HepG2 (cell line): ENCODE measurements around the gene KRT40. TPM values are rescaled to one million over a fixed set of nuclear protein-coding genes. Genes with fewer than 3 reads are reported as not detected.

Experiments
- ARID5B ChIP-seq: IDR thresholded peaks from 2 replicates; pipeline ENCODE4 v1.4.0; 2020; ENCODE audit warnings: mild to moderate bottlenecking, missing genetic modification reagents
- BCL6 ChIP-seq: IDR thresholded peaks from 2 replicates; pipeline ENCODE4 v1.6.1; 2016; ENCODE audit warnings: missing genetic modification reagents, missing compliant biosample characterization
- CEBPG ChIP-seq: IDR thresholded peaks from 2 replicates; pipeline ENCODE4 v1.6.1; 2016
- EP300 ChIP-seq, 3 experiments: sonication (generic) in 1 of 3; formaldehyde crosslinking in 1 of 3; IDR thresholded peaks; 2 replicates each; pipeline versions ENCODE4 v1.5.1 to v1.6.1; 2011 to 2020; ENCODE audit warnings: low read depth in 2 of 3, low read length in 2 of 3, borderline replicate concordance in 1 of 3, improper control_type of control experiment in 1 of 3, mild to moderate bottlenecking in 1 of 3, missing genetic modification reagents in 1 of 3, moderate library complexity in 1 of 3
- FOXP1 ChIP-seq, 2 experiments: fragments of 450-650 bp in 1 of 2; IDR thresholded peaks; 2 replicates each; pipeline ENCODE4 v1.6.1; 2017 to 2018; ENCODE audit warnings: antibody characterized with exemption in 1 of 2
- HNF1A ChIP-seq, 2 experiments: sonication (generic) in 1 of 2; formaldehyde crosslinking in 1 of 2; IDR thresholded peaks; 2 replicates each; pipeline versions ENCODE4 v1.4.0 to v1.6.1; 2016 to 2020; ENCODE audit warnings: borderline replicate concordance in 1 of 2, low read depth in 1 of 2, mild to moderate bottlenecking in 1 of 2, missing genetic modification reagents in 1 of 2
- HNF4A ChIP-seq: sonication (generic); formaldehyde crosslinking; IDR thresholded peaks from 2 replicates; pipeline ENCODE4 v1.4.0; 2020; ENCODE audit warnings: missing genetic modification reagents
- HNRNPK ChIP-seq: fragments of 200-400 bp; formaldehyde crosslinking; IDR thresholded peaks from 2 replicates; pipeline ENCODE4 v1.6.1; 2018; ENCODE audit warnings: low read length, low read depth, moderate library complexity, mild to moderate bottlenecking; ENCODE audit not compliant: poor library complexity, severe bottlenecking
- HOMEZ ChIP-seq: IDR thresholded peaks from 2 replicates; pipeline ENCODE4 v1.6.1; 2016; ENCODE audit warnings: low read depth
- MIXL1 ChIP-seq: IDR thresholded peaks from 2 replicates; pipeline ENCODE4 v1.6.1; 2016
- MZF1 ChIP-seq: sonication (generic); formaldehyde crosslinking; IDR thresholded peaks from 2 replicates; pipeline ENCODE4 v1.8.1; 2023; ENCODE audit warnings: mild to moderate bottlenecking, missing genetic modification reagents, borderline replicate concordance
- NR2C2 ChIP-seq: sonication (generic); formaldehyde crosslinking; IDR thresholded peaks from 2 replicates; pipeline ENCODE4 v1.4.0; 2020; ENCODE audit warnings: missing genetic modification reagents, mild to moderate bottlenecking, moderate library complexity, borderline replicate concordance
- NR2F2 ChIP-seq: IDR thresholded peaks from 2 replicates; pipeline ENCODE4 v1.6.1; 2012; ENCODE audit warnings: low read depth, inconsistent platforms, borderline replicate concordance
- RXRB ChIP-seq: IDR thresholded peaks from 2 replicates; pipeline ENCODE4 v1.6.1; 2016; ENCODE audit warnings: borderline replicate concordance, missing genetic modification reagents, missing compliant biosample characterization
- SOX5 ChIP-seq: IDR thresholded peaks from 2 replicates; pipeline ENCODE4 v1.6.1; 2016; ENCODE audit warnings: borderline replicate concordance
- TBL1XR1 ChIP-seq: fragments of 150-350 bp; IDR thresholded peaks from 2 replicates; pipeline ENCODE4 v1.6.1; 2014; ENCODE audit warnings: borderline replicate concordance, low read length; ENCODE audit not compliant: partially characterized antibody
- TSC22D2 ChIP-seq: sonication (generic); formaldehyde crosslinking; IDR thresholded peaks from 2 replicates; pipeline ENCODE4 v1.5.1; 2020; ENCODE audit warnings: missing genetic modification reagents, mild to moderate bottlenecking, borderline replicate concordance
- ZNF34 ChIP-seq: sonication (generic); formaldehyde crosslinking; IDR thresholded peaks from 2 replicates; pipeline ENCODE4 v1.4.0; 2020; ENCODE audit warnings: mild to moderate bottlenecking, missing genetic modification reagents, borderline replicate concordance
- ZNF746 ChIP-seq: sonication (generic); formaldehyde crosslinking; IDR thresholded peaks from 2 replicates; pipeline ENCODE4 v1.8.0; 2022; ENCODE audit warnings: mild to moderate bottlenecking, missing genetic modification reagents
- polyA plus RNA-seq, 8 experiments: library from polyadenylated mRNA; depleted of rRNA in 3 of 8; stranded (reverse) in 7 of 8; unstranded in 1 of 8; fragments of >200 nt; fragmentation: Illumina TruSeq in 4 of 8; extraction: Trizol in 4 of 8; gene quantifications; 2 replicates each; pipeline versions ENCODE4 v1.2.1 to v1.2.3, GENCODE V29; 2011 to 2016; ENCODE audit warnings: low read depth in 4 of 8, missing spikeins in 1 of 8, mixed read lengths in 1 of 8; ENCODE audit not compliant: insufficient read depth in 1 of 8
- total RNA-seq, 5 experiments: library from RNA; depleted of rRNA; stranded (reverse); fragments of >200 nt; fragmentation: Illumina TruSeq; extraction: Trizol; gene quantifications; 2 replicates each; pipeline ENCODE4 v1.2.3, GENCODE V29; 2016; ENCODE audit warnings: low read depth in 1 of 5

KRT40 gene
- total and polyA plus RNA-seq, 2 of the 13 experiments (the other 11 are each of a cell fraction or from before 2014, with no cell fraction given): not detected

- TF ChIP-seq TBL1XR1: peak; percentile 34
- TF ChIP-seq FOXP1 (IDR thresholded peaks at IDR 0.05): no peak
- 0 out of 2 replicates have a peak, but pooled peaks have one; percentile 29 for TF ChIP-seq FOXP1 (CRISPR knock-in tag; IDR thresholded peaks at IDR 0.05)
- peak; percentile 19; the same call in 1 of the 2 replicates for TF ChIP-seq SOX5 (CRISPR knock-in tag)
- TF ChIP-seq NR2F2: peak; percentile 26; the same call in 1 of the 2 replicates
- no peak for TF ChIP-seq ZNF746 (CRISPR knock-in tag)
- no peak for TF ChIP-seq MZF1
- peak; percentile 28; the same call in 1 of the 2 replicates for TF ChIP-seq HNF4A (CRISPR knock-in tag)
- peak; percentile 76 for TF ChIP-seq RXRB
- TF ChIP-seq NR2C2 (CRISPR knock-in tag): no peak
- peak; percentile 53; the same call in 1 of the 2 replicates for TF ChIP-seq MIXL1 (CRISPR knock-in tag)
- no peak for TF ChIP-seq HNF1A (IDR thresholded peaks at IDR 0.05; ENCODE audit: low read depth)
- peak; percentile 42; the same call in 1 of the 2 replicates for TF ChIP-seq HNF1A (CRISPR knock-in tag; IDR thresholded peaks at IDR 0.05; ENCODE audit: borderline replicate concordance)
- TF ChIP-seq CEBPG (CRISPR knock-in tag): 0 out of 2 replicates have a peak, but pooled peaks have one; percentile 15
- no peak for TF ChIP-seq HNRNPK
- peak; percentile 34; the same call in 1 of the 2 replicates for TF ChIP-seq HOMEZ
- TF ChIP-seq ZNF34 (CRISPR knock-in tag): no peak
- peak in 1 of 2 experiments; percentile 51; a peak in 1 of 4 replicates for TF ChIP-seq EP300 (IDR thresholded peaks at IDR 0.05; ENCODE audit: low read depth in 2 of 2, low read length in 2 of 2)
- no peak for TF ChIP-seq EP300 (CRISPR knock-in tag; IDR thresholded peaks at IDR 0.05; ENCODE audit: borderline replicate concordance)
- TF ChIP-seq BCL6 (CRISPR knock-in tag): peak; percentile 60
- no peak for TF ChIP-seq TSC22D2
- TF ChIP-seq ARID5B (CRISPR knock-in tag): peak; percentile 46; the same call in 1 of the 2 replicates
Measured at GRCh38 chr17:41002814-41003213, 18.7 kb upstream of the KRT40 start (continued).
